Activated CD4-positive, alpha-beta T cell treated with anti-CD3 and anti-CD28 coated beads for 4 hours (primary cell): ENCODE results near the gene VASN.
"Not testable (repeated sequence)": the region's sequence is repeated elsewhere in the genome, so short reads cannot be mapped to it uniquely, and the experiment has no call there.

Experiments used
- DNase-seq, 2 donors: peaks; one replicate each; pipeline ENCODE4 v3.0.0-alpha.2; 2020

The VASN gene

GRCh38 chr16:4337540-4338088 lies 34.0 kb upstream of the VASN start:
- no peak for DNase-seq

- DNase-seq = no peak
Observed at GRCh38 chr16:4338125-4338582, 33.5 kb upstream of the VASN start.

- no peak for DNase-seq
Observed at GRCh38 chr16:4338712-4339299, 32.8 kb upstream of the VASN start.

GRCh38 chr16:4339455-4339854 lies 32.2 kb upstream of the VASN start:
- DNase-seq = no peak

GRCh38 chr16:4339909-4340308 lies 31.7 kb upstream of the VASN start:
- DNase-seq = no peak

- no peak for DNase-seq
Observed at GRCh38 chr16:4340443-4340842, 31.2 kb upstream of the VASN start.

- DNase-seq = no peak
Observed at GRCh38 chr16:4341250-4341649, 30.4 kb upstream of the VASN start.

- no peak for DNase-seq
Observed at GRCh38 chr16:4342866-4343744, 28.5 kb upstream of the VASN start.

GRCh38 chr16:4344300-4344982 lies 27.2 kb upstream of the VASN start:
- not testable (repeated sequence) for DNase-seq

- DNase-seq = no peak
Observed at GRCh38 chr16:4344983-4345835, 26.4 kb upstream of the VASN start.

- DNase-seq = no peak
Observed at GRCh38 chr16:4345836-4346781, 25.5 kb upstream of the VASN start.

- no peak for DNase-seq
Observed at GRCh38 chr16:4347010-4347409, 24.6 kb upstream of the VASN start.

GRCh38 chr16:4347765-4348509 lies 23.7 kb upstream of the VASN start:
- DNase-seq = no peak

GRCh38 chr16:4349332-4349731 lies 22.3 kb upstream of the VASN start:
- no peak for DNase-seq

- no peak for DNase-seq
Observed at GRCh38 chr16:4350365-4350786, 21.3 kb upstream of the VASN start.

- DNase-seq = peak; percentile 97 to 99
Observed at GRCh38 chr16:4350787-4351659, 20.6 kb upstream of the VASN start, which contains the start of gene PAM16. Gene PAM16 (minus strand): TSS chr16:4351321. CDS start chr16:4351234, 87 bp downstream.

GRCh38 chr16:4351880-4352279 lies 19.8 kb upstream of the VASN start:
- no peak for DNase-seq

- no peak for DNase-seq
Observed at GRCh38 chr16:4352843-4353242, 18.8 kb upstream of the VASN start.

- DNase-seq = no peak
Observed at GRCh38 chr16:4353675-4354074, 18.0 kb upstream of the VASN start.
